ENCODE measurements around the gene CAPN10. TPM values are rescaled to one million over a fixed set of nuclear protein-coding genes. Genes with fewer than 3 reads are reported as not detected.
"Not testable (repeated sequence)": the region's sequence is repeated elsewhere in the genome, so short reads cannot be mapped to it uniquely, and the experiment has no call there.

Gene CAPN10
- total RNA-seq = 30.6 TPM

- DNase-seq (ENCODE audit: low spot score in 2 of 2) = peak; percentile 97
- FAIRE-seq = no peak
These were observed at the start of gene CAPN10 for GRCh38 chr2:240586198-240586918. CAPN10 (plus strand) TSS chr2:240586734; CDS start chr2:240586912, 178 bp downstream.

GRCh38 chr2:240538031-240538780 is 48.3 kb upstream of the CAPN10 start:
- no peak for DNase-seq (ENCODE audit: low spot score in 2 of 2)
- FAIRE-seq = no peak

- FAIRE-seq; DNase-seq (ENCODE audit: low spot score in 2 of 2): not testable (repeated sequence)
These were observed 47.4 kb upstream of the CAPN10 start for GRCh38 chr2:240539101-240539500.

- no peak for FAIRE-seq
- DNase-seq (ENCODE audit: low spot score in 2 of 2) = no peak
These were observed 46.6 kb upstream of the CAPN10 start for GRCh38 chr2:240539906-240540305.

GRCh38 chr2:240551288-240551687 is 35.2 kb upstream of the CAPN10 start:
- no peak for DNase-seq (ENCODE audit: low spot score in 2 of 2)
- FAIRE-seq = no peak

- FAIRE-seq = no peak
These were observed 34.7 kb upstream of the CAPN10 start for GRCh38 chr2:240551811-240552210.

GRCh38 chr2:240553956-240554480 is 32.5 kb upstream of the CAPN10 start:
- DNase-seq (ENCODE audit: low spot score in 2 of 2) (no peak), FAIRE-seq (no peak)

More at GRCh38 chr2:240551811-240552210, 34.7 kb upstream of the CAPN10 start:
- DNase-seq (ENCODE audit: low spot score in 2 of 2) = no peak

GRCh38 chr2:240554767-240555493 is 31.6 kb upstream of the CAPN10 start:
- DNase-seq (ENCODE audit: low spot score in 2 of 2) (no peak), FAIRE-seq (no peak)

GRCh38 chr2:240555541-240556250 is 30.8 kb upstream of the CAPN10 start:
- FAIRE-seq = no peak
- DNase-seq (ENCODE audit: low spot score in 2 of 2) = no peak

- DNase-seq (ENCODE audit: low spot score in 2 of 2) = no peak
- FAIRE-seq = no peak
These were observed 29.9 kb upstream of the CAPN10 start for GRCh38 chr2:240556553-240557100.

GRCh38 chr2:240557101-240557751 is 29.3 kb upstream of the CAPN10 start:
- FAIRE-seq = no peak
- no peak for DNase-seq (ENCODE audit: low spot score in 2 of 2)

GRCh38 chr2:240557808-240558207 is 28.7 kb upstream of the CAPN10 start, which contains the start of gene ANKMY1:
ANKMY1 (minus strand) TSS chr2:240557988; CDS start chr2:240557335, 653 bp downstream.
- DNase-seq (ENCODE audit: low spot score in 2 of 2) (peak; percentile 81 to 92), FAIRE-seq (no peak)

- no peak for DNase-seq (ENCODE audit: low spot score in 2 of 2)
- no peak for FAIRE-seq
These were observed 28.2 kb upstream of the CAPN10 start for GRCh38 chr2:240558236-240558761.

GRCh38 chr2:240559286-240559685 is 27.2 kb upstream of the CAPN10 start:
- FAIRE-seq (no peak), DNase-seq (ENCODE audit: low spot score in 2 of 2) (no peak)

- no peak for FAIRE-seq
- DNase-seq (ENCODE audit: low spot score in 2 of 2) = peak; percentile 93 to 95
These were observed 26.5 kb upstream of the CAPN10 start, which contains the start of gene DUSP28 for GRCh38 chr2:240560084-240560479. DUSP28 (plus strand) TSS chr2:240560357; CDS start chr2:240560685, 328 bp downstream.

- DNase-seq (ENCODE audit: low spot score in 2 of 2) (peak; percentile 96 to 98), FAIRE-seq (no peak)
These were observed 25.8 kb upstream of the CAPN10 start for GRCh38 chr2:240560480-240561324.

GRCh38 chr2:240561325-240561971 is 25.1 kb upstream of the CAPN10 start:
- FAIRE-seq (no peak), DNase-seq (ENCODE audit: low spot score in 2 of 2) (no peak)

All from frontal cortex (tissue), 4 donors.